ENCODE results near the gene EEF1AKMT3. TPM values are rescaled to one million over a fixed set of nuclear protein-coding genes. Genes with fewer than 3 reads are reported as not detected.

Gene EEF1AKMT3
- total RNA-seq, 1 donor from 2014 or later, result 4.5 TPM

DNA sequence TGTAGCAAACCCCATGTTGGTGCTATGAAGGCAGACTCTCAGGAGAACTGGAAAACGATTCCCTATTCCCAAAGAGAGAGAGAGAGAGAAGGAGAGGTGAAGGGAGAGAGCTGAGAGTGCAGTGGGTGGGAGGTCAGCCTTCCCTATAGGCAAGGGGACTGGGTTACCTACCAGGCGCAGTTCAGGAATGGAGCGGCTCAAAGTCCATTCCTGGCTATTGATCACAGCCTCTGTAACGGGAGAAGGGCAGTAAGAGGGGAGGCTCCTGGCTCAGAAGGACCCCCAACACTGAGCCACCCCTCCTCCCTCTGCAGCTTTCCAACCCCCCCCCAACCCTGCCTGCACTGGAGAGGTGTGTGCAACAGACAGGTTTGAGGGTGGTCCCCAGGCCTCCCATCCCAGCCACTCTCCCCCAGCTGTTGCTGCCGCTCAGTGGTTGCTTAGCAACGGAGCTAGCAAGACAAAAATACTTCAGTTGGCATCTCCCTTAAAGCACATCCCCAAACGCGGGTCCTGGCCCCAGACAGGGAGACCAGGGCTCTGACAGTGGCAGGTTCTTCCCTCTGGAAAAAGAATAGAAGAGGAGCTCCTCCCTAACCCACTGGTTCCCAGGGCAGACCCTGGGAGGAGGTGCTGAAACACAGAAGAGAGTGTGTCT lies 37.1 kb upstream of the EEF1AKMT3 start:
- DNase-seq (ENCODE audit: low read depth in 2 of 2), result no peak

DNA sequence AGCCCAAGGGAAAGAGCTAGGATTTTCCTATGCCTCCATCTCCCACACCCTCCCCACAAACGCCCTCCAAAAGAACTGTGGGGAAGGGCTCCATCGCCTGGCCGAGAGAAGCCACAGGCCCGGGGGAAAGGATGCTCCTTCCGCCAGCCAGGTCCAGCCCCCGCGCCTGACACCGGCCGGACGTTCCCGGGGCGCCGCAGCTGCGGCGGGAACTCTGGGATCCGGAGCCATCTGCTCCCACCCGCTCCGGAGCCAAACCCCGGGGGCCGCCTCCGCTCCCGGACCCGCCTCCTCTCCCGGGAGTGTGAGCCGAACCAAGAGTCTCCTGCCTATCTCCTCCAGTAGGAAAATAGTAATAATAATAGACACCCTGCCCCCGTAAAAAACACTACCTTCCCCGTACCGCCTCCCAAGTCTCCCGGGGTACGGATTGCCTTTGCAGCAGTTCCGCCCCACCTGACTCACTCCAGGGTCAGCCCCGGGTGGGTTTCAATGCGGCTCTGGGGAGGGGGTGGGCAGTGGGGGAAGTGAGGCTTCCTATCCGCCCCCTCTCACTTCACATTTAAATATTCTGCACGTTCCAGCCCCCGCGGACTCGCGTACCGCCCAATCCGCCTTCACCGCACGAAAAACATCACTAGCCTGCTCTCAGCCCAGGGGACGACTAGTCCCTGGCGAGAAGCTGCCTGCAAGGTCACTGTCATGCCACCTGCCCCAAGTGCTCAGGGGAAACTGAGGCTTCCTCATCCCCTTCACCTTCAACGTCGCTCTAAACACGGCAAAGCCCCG lies 36.3 kb upstream of the EEF1AKMT3 start:
- DNase-seq (ENCODE audit: low read depth in 2 of 2), result no peak

- DNase-seq (ENCODE audit: low read depth in 2 of 2), result no peak
These were observed 35.5 kb upstream of the EEF1AKMT3 start for GRCh38 chr12:57736741-57737466.

GRCh38 chr12:57737467-57738460 lies 34.6 kb upstream of the EEF1AKMT3 start:
- DNase-seq (ENCODE audit: low read depth in 2 of 2), result no peak

DNA sequence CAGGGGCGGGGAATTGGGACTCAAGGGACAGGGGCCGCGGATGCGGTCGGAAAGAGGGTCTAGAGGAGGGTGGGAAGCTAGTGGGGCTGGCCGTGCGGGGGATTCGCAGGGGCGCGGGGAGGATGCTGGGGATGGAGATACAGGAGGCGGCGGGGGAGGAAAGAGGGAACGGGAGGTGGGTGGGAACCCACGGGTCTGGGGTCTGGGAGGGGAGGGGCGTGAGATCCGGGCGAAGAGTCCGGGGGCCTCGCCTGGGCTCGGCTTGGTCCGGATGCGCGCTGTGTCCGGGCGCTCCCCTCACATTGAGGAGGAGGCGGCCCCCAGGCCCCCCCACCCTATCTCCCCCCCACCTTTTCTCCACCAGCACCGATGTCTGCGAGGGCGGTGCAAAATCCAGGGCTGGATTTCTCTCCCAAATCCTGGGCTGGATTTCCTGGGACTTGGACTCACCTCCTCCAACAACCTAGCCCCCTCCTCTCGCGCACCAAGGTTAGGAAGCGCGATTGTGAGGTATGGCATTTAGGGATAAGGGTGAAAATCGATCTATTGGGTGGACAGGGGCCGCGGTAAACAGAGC lies 33.7 kb upstream of the EEF1AKMT3 start, which contains the start of gene AGAP2:
Gene AGAP2 (minus strand): TSS at position 82 of the 577 bp plus-strand sequence. CDS start 496 bp downstream, outside the sequence.
- no peak for DNase-seq (ENCODE audit: low read depth in 2 of 2)

DNA sequence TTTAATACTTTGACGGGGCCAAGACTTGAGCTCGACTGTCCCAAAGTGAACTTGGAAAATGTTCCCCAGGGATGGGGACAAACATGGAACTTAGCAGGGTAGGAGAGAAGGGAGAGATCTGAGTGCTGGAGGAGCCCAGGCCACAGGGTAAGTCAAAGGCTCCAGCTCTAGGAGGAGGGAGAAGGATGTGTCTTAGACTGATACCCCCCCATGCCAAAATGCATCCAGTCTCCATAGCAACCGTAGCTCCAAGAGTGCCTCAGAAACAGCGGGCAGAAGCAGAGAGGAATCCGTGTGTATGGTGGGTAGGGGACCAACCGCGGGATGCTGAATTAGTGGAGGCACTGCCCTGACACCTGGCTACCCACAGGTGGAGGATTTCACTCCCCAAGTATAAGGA lies 33.0 kb upstream of the EEF1AKMT3 start:
- DNase-seq (ENCODE audit: low read depth in 2 of 2), result no peak

GRCh38 chr12:57739914-57740538 lies 32.4 kb upstream of the EEF1AKMT3 start:
- DNase-seq (ENCODE audit: low read depth in 2 of 2), result no peak

DNA sequence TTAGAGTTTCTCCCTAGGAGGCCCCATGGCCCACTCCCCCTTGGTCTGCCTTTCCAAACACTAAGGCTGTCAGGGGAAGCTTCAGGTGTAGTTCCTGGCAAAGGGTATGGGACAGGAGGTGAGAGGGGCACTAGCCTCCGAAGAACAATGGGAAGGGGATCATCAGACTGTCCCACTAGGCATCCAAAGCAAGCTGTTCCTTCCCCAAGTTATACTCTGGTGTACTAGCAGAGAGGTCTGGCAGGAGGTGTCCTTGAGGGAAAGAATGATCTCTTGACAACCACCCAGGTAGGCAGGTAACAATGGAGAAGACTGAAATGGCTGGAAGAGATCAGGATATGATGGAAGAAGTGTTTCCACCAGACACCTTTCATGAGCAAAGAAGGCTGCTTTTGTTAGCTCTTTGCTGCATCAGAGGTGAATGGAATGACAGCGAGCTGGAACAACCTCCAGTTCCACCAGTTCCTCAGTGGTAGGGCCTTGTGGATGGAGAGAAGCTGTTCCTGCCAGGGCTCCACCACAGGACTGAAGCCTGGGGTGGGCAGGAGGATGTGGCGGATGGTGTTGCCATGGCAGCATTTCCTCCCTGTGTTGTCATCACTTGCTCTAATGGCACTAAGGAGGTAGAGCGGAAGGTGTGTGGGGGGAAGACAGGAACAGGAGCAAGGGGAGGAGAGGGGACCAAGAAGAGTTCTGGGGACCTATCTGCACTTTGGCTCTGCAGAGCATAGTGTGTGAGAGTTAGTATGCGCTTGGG lies 31.6 kb upstream of the EEF1AKMT3 start:
- peak in 1 of 2 donors; percentile 38 for DNase-seq (ENCODE audit: low read depth in 2 of 2)

GRCh38 chr12:57741413-57741789 lies 31.0 kb upstream of the EEF1AKMT3 start:
- no peak for DNase-seq (ENCODE audit: low read depth in 2 of 2)

GRCh38 chr12:57741844-57742738 lies 30.3 kb upstream of the EEF1AKMT3 start:
- DNase-seq (ENCODE audit: low read depth in 2 of 2), result no peak

- no peak for DNase-seq (ENCODE audit: low read depth in 2 of 2)
These were observed 28.6 kb upstream of the EEF1AKMT3 start for GRCh38 chr12:57743769-57744168.

- DNase-seq (ENCODE audit: low read depth in 2 of 2), result peak in 1 of 2 donors; percentile 65
These were observed 28.1 kb upstream of the EEF1AKMT3 start for GRCh38 chr12:57744194-57744776.

DNA sequence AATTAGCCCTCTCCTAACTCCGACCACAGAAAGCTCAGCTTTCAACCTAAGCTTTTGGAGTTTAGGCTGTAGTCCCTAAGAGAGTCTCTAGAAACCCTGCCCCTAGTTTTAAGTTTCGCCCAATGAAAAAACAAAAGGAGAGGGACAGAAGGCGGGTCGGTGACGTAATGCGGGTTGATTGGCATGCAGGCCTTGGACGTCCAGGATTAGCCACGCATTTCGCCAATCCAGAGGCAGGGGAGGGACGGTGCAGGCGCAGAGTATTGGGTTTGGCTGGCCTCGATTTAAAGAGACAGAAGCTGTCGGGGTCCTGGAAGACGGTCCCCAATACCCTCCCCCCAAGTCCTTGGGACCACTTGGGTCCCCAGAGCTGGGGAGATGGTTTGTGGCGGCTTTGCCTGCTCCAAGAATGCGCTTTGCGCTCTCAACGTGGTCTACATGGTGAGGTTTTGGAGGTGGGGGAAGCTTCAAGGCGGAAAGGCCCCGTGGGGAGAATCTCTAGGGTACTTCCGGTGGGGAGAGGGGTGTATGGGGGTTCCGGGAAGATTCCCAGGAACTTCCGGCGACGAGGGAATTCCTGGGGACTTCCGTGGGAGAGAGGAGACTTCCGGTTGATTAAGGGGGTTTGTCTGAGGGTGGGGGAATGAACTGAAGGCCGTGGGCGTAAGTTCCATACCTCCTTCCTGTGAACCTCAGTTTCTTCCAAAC lies 27.5 kb upstream of the EEF1AKMT3 start, which contains the start of gene TSPAN31:
Gene TSPAN31 (plus strand): TSS at position 263 of the 708 bp plus-strand sequence. CDS start 116 bp downstream, at position 379.
- peak; percentile 98 to 99 for DNase-seq (ENCODE audit: low read depth in 2 of 2)

DNA sequence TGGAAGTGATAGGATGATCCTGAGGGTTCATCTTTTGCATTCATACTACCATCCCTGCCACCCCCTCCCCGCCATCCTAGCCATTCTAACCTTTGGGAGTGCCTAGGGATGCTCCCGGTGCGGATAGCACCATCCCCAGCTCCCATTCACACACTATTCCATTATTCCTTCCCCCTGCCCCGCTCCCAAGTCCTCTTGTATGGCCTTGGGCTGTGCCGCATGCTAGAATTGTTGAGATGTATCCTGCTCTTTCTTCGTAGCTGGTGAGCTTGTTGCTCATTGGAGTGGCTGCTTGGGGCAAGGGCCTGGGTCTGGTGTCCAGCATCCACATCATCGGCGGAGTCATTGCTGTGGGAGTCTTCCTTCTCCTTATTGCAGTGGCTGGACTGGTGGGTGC lies 26.9 kb upstream of the EEF1AKMT3 start:
- DNase-seq (ENCODE audit: low read depth in 2 of 2), result no peak

- no peak for DNase-seq (ENCODE audit: low read depth in 2 of 2)
These were observed 26.4 kb upstream of the EEF1AKMT3 start for GRCh38 chr12:57746025-57746424.

DNA sequence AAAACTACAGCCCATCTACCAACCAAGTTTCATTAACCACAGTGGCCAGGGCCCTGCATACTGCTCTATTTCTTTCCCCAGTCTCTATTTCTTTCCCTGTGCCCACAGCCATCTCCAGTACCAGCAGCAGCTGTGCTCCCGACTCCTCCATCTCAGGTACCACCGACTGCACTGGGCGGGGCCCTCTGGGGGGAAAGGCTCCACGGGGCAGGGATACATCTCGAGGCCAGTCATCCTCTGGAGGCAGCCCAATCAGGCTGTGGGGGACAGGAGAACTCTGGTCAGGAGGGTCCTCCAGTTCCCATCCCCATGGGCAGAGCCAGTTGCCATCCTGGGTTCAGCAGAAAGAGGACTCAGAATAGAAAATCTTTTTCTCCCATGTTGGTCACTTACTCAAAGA lies 23.4 kb upstream of the EEF1AKMT3 start:
- no peak for DNase-seq (ENCODE audit: low read depth in 2 of 2)

All from dermis microvascular lymphatic vessel endothelial cell (primary cell).